IPS-18a (cell line): ENCODE measurements around the gene PTGDS.

Experiments used
- H3K27ac ChIP-seq: one replicate; pipeline ENCODE4 v1.5.1; 2013; ENCODE audit warnings: low read length
- H3K27me3 ChIP-seq: one replicate; pipeline ENCODE4 v1.6.1; 2013; ENCODE audit warnings: mild to moderate bottlenecking, low read length; ENCODE audit not compliant: control insufficient read depth, insufficient read depth
- H3K36me3 ChIP-seq: one replicate; pipeline ENCODE4 v1.6.1; 2013; ENCODE audit warnings: low read depth, low read length; ENCODE audit not compliant: control insufficient read depth
- H3K4me1 ChIP-seq: one replicate; pipeline ENCODE4 v1.6.1; 2013; ENCODE audit warnings: low read depth, low read length; ENCODE audit not compliant: control insufficient read depth
- H3K4me3 ChIP-seq: one replicate; pipeline ENCODE4 v1.5.1; 2013; ENCODE audit warnings: low read length
- H3K9ac ChIP-seq: one replicate; pipeline ENCODE4 v1.6.1; 2013; ENCODE audit warnings: mild to moderate bottlenecking, low read length, moderate library complexity
- H3K9me3 ChIP-seq: one replicate; pipeline ENCODE4 v1.6.1; 2013; ENCODE audit warnings: low read depth, low read length; ENCODE audit not compliant: control insufficient read depth

PTGDS gene

DNA sequence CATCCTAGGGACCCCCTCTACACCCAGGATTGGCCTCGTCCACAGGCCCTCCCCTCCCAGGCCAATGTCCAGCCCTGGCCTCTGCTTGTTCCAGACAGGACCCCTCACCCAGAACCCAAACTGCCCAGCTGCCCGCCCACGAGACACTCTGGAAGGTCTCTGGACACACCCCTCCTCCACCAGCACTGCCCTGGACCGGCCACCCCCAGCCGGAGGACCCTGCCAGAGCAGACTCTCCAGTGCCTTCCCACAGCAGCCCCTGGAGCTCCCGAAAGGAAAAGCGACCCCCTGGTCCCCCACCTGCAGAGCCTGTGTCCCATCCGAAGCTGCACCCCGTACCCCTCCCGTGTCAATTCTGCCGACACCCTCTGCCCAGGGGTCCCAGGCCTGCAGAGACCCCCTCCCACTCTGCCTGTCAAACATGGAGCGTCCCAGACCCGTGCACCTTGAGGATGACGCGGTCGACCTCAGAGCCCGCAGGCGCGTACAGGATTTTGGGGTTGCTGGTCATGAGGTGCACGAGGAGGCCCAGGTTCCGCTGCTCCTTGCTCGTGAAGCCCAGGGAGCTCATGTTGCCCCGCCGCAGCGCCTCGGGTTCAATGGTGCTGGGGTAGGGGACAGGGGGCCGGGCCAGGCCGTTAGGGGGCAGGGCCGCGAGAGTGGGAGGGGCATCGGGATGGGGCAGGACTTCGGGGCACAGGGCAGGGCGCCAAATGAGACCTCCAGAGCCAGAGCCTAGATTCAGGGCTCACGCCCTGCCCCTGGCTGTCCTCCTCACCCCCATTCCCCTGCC is 42.8 kb downstream of the PTGDS start:
- H3K9ac ChIP-seq = no peak overlapping the region
- no peaks in the 10 kb centered on the region for H3K27me3 ChIP-seq
- H3K4me3 ChIP-seq = no peak overlapping the region
- H3K9me3 ChIP-seq = no peaks in the 10 kb centered on the region
- no peak overlapping the region for H3K27ac ChIP-seq
- H3K4me1 ChIP-seq = no peaks in the 10 kb centered on the region
- no peaks in the 10 kb centered on the region for H3K36me3 ChIP-seq

DNA sequence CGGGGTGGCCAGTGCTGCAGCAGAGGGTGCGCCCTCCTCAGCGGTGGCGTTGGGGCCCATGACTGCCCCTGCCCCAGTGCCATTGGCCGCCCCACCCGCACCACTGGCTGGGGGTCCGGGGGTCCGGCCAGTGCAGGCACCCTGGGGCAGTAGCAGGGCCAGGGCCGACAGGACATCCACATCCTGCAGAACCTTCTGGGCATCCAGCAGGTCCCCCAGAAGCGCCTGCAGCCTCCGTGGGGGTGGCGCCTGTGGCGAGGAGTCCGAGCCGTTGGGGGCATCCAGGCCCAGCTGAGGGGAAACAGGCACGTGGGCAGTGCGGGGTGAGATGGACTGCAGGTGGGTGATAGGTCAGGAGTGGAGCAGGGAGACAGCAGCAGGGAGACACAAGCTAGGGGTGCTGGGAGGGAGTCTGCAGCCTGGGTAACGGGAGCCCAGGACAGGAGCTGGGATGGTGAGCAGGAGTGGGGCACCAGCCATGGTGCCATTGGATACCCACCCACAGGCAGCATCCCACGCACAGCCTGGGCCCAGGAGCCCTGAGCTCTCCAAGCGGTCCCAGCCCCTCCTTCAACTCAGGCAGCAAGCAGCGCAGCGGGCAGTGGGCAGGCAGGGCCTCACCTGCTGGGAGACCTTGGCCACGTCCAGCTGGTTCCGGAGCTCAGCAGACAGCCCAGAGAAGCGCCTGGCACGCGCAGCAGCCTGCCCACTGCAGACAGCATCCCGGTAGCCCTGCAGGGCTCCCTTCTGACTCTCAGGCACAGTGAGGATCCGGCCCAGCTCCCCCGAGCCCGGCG is 43.7 kb downstream of the PTGDS start:
- H3K4me3 ChIP-seq = no peak overlapping the region
- H3K9me3 ChIP-seq = no peaks in the 10 kb centered on the region
- no peak overlapping the region for H3K9ac ChIP-seq
- H3K27me3 ChIP-seq = no peaks in the 10 kb centered on the region
- H3K27ac ChIP-seq = no peak overlapping the region
- H3K4me1 ChIP-seq = no peaks in the 10 kb centered on the region
- no peaks in the 10 kb centered on the region for H3K36me3 ChIP-seq

DNA sequence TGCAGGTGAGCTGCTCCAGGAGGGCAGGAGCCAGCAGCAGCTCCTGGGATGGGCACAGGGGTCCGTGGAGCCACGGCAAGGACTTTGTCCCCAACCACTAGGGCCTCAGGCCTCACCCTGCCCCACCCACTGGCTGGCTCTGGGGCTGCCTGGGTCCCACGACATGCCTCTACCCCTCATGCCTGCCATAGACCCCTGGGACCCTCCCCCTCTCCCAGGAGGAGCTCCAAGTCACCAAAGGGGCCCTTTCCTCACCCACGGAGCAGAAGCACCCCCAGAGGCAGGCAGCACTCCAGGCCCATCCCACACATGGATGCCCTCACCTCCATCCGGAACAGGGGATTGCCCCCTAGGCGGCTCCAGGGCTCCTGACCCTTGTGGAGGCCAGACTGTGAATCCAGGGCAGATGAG is 44.3 kb downstream of the PTGDS start:
- Histone ChIP-seq H3K4me3 (no peak overlapping the region), H3K9ac (no peak overlapping the region), H3K27ac (no peak overlapping the region), H3K27me3 (peaks cover 6% of the 10 kb centered on the region), H3K9me3 (no peaks in the 10 kb centered on the region), H3K36me3 (no peaks in the 10 kb centered on the region), H3K4me1 (no peaks in the 10 kb centered on the region)

DNA sequence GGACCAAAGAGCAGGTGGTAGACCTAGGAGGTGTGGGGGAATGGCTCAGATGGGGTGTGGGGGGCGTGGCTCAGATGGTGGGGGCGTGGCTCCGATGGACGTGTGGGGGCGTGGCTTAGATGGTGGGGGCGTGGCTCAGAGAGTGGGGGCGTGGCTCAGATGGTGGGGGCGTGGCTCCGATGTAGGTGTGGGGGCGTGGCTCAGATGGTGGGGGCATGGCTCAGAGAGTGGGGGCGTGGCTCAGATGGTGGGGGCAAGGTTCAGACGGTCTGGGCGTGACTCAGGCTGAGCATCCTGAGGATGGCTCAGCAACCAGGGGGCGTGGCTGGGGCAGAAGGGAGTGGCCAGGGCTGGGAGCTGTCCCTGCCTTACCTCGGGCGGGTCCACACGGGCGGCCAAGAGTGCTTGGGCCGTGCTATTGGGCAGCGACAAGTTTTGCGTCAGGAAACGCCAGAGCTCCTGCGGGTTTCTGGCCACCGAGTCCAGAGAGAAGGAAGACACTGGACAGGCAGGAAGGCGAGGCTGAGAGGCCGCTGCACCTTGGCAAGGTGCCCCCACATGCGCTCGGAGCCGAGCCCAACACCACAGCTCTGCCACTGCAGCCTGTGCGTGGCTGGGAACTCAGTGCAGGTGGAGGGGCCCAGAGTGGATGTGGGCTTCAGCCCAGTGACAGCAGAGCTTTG is 44.8 kb downstream of the PTGDS start:
- H3K9me3 ChIP-seq = no peaks in the 10 kb centered on the region
- no peaks in the 10 kb centered on the region for H3K36me3 ChIP-seq
- H3K4me3 ChIP-seq = no peak overlapping the region
- no peak overlapping the region for H3K27ac ChIP-seq
- H3K9ac ChIP-seq = no peak overlapping the region
- peaks cover 11% of the 10 kb centered on the region for H3K27me3 ChIP-seq
- no peaks in the 10 kb centered on the region for H3K4me1 ChIP-seq

DNA sequence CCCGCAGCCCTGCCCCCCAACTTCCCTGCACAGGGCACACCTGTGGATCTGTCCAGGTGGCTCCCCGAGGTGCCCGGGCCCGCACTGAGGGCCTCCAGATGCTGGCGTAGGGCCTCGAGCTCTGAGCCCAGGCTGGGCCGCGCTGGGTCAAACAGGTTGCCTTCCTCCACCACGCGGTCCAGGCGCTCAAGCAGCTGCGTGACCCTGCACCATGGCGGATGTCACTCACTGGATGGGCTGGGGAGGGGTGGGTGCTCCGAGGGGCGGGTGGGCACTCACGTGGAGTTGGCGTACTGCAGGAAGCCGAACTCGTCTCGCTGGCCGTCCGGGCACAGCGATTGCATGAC is 45.3 kb downstream of the PTGDS start:
- Histone ChIP-seq H3K36me3 (no peaks in the 10 kb centered on the region), H3K27ac (no peak overlapping the region), H3K4me3 (no peak overlapping the region), H3K9ac (no peak overlapping the region), H3K27me3 (peaks cover 16% of the 10 kb centered on the region), H3K9me3 (no peaks in the 10 kb centered on the region), H3K4me1 (no peaks in the 10 kb centered on the region)

DNA sequence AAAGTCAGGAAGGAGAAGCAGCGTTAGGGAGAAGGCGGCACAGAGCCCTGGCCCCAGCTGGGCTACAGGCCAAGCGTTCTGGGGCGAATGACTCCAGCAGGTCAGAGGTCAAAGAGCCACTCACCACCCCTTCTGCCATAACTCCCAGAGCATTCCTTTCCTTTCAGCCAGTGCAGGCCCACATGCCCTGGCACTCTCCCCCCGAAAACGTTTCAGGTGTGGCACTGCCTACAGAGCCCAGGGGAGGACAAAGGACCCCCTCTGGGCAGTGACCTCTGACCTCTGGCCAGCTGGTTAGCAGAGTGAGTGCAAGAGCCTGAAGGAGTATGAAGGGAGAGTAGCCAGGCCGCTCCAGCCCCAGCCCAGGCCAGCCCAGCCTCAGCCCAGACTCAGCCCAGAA is 45.9 kb downstream of the PTGDS start:
- H3K27ac ChIP-seq = no peak overlapping the region
- no peak overlapping the region for H3K4me3 ChIP-seq
- no peaks in the 10 kb centered on the region for H3K4me1 ChIP-seq
- H3K27me3 ChIP-seq = peaks cover 16% of the 10 kb centered on the region
- no peaks in the 10 kb centered on the region for H3K36me3 ChIP-seq
- H3K9ac ChIP-seq = no peak overlapping the region
- no peaks in the 10 kb centered on the region for H3K9me3 ChIP-seq

DNA sequence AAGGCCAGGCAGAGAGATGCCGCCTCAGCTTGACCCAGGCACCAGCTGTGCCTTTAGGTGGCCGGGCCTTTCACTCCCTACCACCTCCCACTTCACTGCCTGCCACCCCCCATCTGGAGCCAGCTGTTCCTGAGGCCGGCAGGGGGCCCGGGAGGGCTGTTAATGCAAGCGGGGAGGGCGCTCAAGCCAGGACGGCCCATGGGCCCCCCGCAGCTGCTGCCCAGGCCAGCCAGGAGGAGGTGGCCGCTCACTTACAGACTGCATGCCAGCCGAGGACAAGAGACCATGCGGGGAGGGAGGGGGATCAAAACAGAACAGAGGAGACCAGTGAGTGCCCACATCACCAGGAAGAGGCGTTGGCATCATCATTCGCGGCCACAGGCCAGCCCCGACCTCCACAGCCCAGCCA is 46.3 kb downstream of the PTGDS start:
- Histone ChIP-seq H3K9ac (no peak overlapping the region), H3K36me3 (no peaks in the 10 kb centered on the region), H3K27me3 (peaks cover 19% of the 10 kb centered on the region), H3K4me1 (no peaks in the 10 kb centered on the region), H3K27ac (no peak overlapping the region), H3K9me3 (no peaks in the 10 kb centered on the region), H3K4me3 (no peak overlapping the region)

DNA sequence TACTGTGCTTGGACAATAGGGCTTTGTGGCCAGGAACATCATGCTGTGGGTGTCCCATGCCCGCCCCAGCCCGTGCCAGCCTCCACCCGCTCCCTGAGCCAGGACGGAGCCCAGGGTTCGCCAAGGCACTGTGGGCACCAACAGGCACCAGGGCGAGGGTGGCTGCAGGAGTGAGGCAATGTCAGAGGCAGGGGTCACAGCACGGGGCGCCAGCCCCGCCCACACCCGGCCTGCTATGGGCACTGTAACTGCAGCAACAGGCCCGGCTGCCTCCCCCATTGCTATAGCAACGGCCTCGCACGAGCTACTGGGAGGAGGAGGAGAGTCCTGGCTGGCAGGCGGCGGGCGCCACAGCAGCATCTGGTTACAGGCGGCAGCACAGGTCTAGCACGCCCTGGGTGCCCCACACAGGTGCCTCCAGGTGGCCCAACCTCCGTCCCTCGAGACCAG is 48.2 kb downstream of the PTGDS start:
- peaks cover 27% of the 10 kb centered on the region for H3K27me3 ChIP-seq
- no peaks in the 10 kb centered on the region for H3K36me3 ChIP-seq
- no peak overlapping the region for H3K27ac ChIP-seq
- no peaks in the 10 kb centered on the region for H3K4me1 ChIP-seq
- no peak overlapping the region for H3K4me3 ChIP-seq
- H3K9ac ChIP-seq = no peak overlapping the region
- H3K9me3 ChIP-seq = no peaks in the 10 kb centered on the region

DNA sequence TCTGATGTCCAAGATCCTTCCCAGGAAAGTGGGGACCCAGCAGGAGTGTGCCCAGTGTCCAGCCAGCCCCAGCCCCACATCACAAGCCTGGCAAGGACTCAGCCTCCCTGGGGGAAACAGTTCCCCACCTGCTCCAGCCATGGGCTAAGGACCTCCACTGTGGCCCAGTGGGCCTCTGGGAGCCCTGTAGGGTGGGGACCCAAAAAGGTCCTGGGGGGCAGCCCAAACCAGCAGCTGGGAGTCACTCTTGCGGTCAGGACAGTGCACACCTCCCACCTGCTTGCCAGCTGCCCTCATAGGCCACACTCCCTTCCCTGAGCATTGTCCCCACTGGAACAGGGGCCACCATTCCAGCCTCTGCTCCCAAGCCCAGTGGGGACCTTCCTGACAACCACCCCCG is 49.1 kb downstream of the PTGDS start:
- H3K27ac ChIP-seq = no peak overlapping the region
- H3K9ac ChIP-seq = no peak overlapping the region
- H3K9me3 ChIP-seq = no peaks in the 10 kb centered on the region
- H3K36me3 ChIP-seq = no peaks in the 10 kb centered on the region
- H3K4me1 ChIP-seq = no peaks in the 10 kb centered on the region
- no peak overlapping the region for H3K4me3 ChIP-seq
- peaks cover 27% of the 10 kb centered on the region for H3K27me3 ChIP-seq

DNA sequence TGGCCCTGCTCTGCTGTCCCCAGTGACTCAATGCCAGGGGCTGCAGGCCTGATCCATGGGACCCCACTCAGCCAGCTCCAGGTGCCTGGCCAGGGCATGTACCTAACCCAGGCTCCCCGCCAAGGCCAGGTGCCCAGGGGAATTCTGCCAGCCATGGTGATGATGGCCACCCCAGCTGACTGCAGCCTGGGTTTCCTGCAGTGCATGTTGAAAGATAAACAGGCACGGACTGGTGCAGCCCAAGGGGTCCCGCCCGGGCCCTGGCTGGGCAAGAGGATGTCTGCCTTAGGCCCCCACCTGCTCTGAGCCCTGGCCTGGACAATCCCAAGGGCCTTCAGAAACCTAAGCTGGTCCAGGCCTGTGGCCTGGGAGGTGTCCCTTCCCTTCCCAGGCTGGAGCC is 49.5 kb downstream of the PTGDS start:
- Histone ChIP-seq H3K36me3 (no peaks in the 10 kb centered on the region), H3K27ac (no peak overlapping the region), H3K9ac (no peak overlapping the region), H3K27me3 (peaks cover 27% of the 10 kb centered on the region), H3K4me3 (no peak overlapping the region), H3K4me1 (no peaks in the 10 kb centered on the region), H3K9me3 (no peaks in the 10 kb centered on the region)

DNA sequence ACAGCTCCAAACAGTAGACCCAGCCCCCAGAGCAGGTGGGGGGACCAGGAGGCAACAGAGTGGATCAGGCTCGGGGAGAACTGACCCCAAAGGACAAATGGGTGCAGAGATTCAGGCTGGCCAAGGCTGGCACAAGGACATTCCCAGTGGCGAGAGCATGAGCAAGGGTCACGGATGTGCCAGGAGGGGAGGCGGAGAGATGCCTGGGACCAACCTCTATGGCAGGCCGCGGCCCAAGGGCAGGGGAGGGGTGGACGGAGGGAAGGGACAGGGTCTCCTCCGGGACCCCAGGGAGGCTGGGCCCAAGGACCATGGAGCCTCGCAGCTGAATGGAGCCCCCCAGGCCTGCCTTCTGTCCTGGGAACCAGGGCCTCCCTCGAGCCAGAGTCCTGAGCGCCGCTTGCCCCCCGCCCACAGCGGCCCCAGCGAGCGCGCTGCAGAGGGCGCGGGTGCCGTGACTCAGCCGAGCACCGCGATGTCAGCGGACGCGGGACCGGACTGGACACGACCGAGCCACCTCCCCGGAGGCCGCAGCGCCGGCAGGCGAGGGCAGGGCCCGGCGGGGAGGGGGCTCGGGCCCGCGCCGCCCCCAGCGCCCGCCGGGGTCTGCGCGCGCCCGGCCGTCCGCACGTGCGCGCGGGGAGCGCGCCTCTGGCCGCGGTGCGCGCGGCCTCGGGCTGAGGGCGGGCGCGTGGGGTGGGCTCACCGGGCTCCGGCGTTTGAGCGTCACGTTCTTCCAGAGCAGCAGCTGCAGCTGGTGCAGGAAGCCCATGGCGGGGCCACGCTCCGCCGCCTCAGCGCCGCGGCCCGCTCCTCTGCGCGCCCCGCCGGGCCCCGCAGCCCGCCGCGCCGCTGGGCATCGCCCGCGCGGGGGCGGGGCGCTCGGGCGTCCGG is 50.3 kb downstream of the PTGDS start, which contains the start of gene ABCA2:
Gene ABCA2 (minus strand): TSS at position 869 of the 894 bp plus-strand sequence. CDS start 97 bp downstream, at position 772.
- H3K27ac ChIP-seq = no peak within 1 kb of the TSS
- H3K4me1 ChIP-seq = no peaks in the 10 kb centered on the region
- no peak within 1 kb of the TSS for H3K9ac ChIP-seq
- H3K4me3 ChIP-seq = peak within 1 kb of the TSS; percentile 50
- H3K27me3 ChIP-seq = peaks cover 27% of the 10 kb centered on the region
- H3K36me3 ChIP-seq = no peaks in the 10 kb centered on the region
- H3K9me3 ChIP-seq = no peaks in the 10 kb centered on the region
